Measurements from ENCODE around the gene CCL26.
"Not testable (repeated sequence)": the region's sequence is repeated elsewhere in the genome, so short reads cannot be mapped to it uniquely, and the experiment has no call there.

The CCL26 gene

GRCh38 chr7:75727881-75728593, 44.0 kb downstream of the CCL26 start:
- no peak for DNase-seq (ENCODE audit: low read depth)
- H3K4me3 ChIP-seq (ENCODE audit: control insufficient read depth, low read depth, low read length), result no peak overlapping the region
- TF ChIP-seq CTCF (IDR thresholded peaks at IDR 0.05; ENCODE audit: control insufficient read depth, insufficient read depth, low read depth, low read length, missing control alignments), result no peak

GRCh38 chr7:75727351-75727750, 44.7 kb downstream of the CCL26 start:
- not testable (repeated sequence) for DNase-seq (ENCODE audit: low read depth); H3K4me3 ChIP-seq (ENCODE audit: control insufficient read depth, low read depth, low read length)

GRCh38 chr7:75725306-75725705, 46.7 kb downstream of the CCL26 start:
- TF ChIP-seq CTCF (IDR thresholded peaks at IDR 0.05; ENCODE audit: control insufficient read depth, insufficient read depth, low read depth, low read length, missing control alignments), result no peak
- no peak overlapping the region for H3K4me3 ChIP-seq (ENCODE audit: control insufficient read depth, low read depth, low read length)
- DNase-seq (ENCODE audit: low read depth), result no peak

- no peak for TF ChIP-seq CTCF (IDR thresholded peaks at IDR 0.05; ENCODE audit: control insufficient read depth, insufficient read depth, low read depth, low read length, missing control alignments)
- no peak for DNase-seq (ENCODE audit: low read depth)
- no peak overlapping the region for H3K4me3 ChIP-seq (ENCODE audit: control insufficient read depth, low read depth, low read length)
Measured at GRCh38 chr7:75723444-75723843, 48.6 kb downstream of the CCL26 start.

GRCh38 chr7:75722373-75722772, 49.6 kb downstream of the CCL26 start:
- H3K4me3 ChIP-seq (ENCODE audit: control insufficient read depth, low read depth, low read length), result no peak overlapping the region
- TF ChIP-seq CTCF (IDR thresholded peaks at IDR 0.05; ENCODE audit: control insufficient read depth, insufficient read depth, low read depth, low read length, missing control alignments), result no peak
- no peak for DNase-seq (ENCODE audit: low read depth)

GRCh38 chr7:75721922-75722321, 50.1 kb downstream of the CCL26 start:
- H3K4me3 ChIP-seq (ENCODE audit: control insufficient read depth, low read depth, low read length); DNase-seq (ENCODE audit: low read depth): not testable (repeated sequence)

GRCh38 chr7:75721426-75721825, 50.6 kb downstream of the CCL26 start:
- no peak overlapping the region for H3K4me3 ChIP-seq (ENCODE audit: control insufficient read depth, low read depth, low read length)
- no peak for DNase-seq (ENCODE audit: low read depth)
- TF ChIP-seq CTCF (IDR thresholded peaks at IDR 0.05; ENCODE audit: control insufficient read depth, insufficient read depth, low read depth, low read length, missing control alignments), result no peak

GRCh38 chr7:75719626-75720025, 52.4 kb downstream of the CCL26 start:
- TF ChIP-seq CTCF (IDR thresholded peaks at IDR 0.05; ENCODE audit: control insufficient read depth, insufficient read depth, low read depth, low read length, missing control alignments), result no peak
- DNase-seq (ENCODE audit: low read depth), result no peak
- no peak overlapping the region for H3K4me3 ChIP-seq (ENCODE audit: control insufficient read depth, low read depth, low read length)

All from AG09309 (cell line).